ENCODE data around the gene HS3ST4.

HS3ST4 gene

GRCh38 chr16:26120729-26121128 is 429.0 kb downstream of the HS3ST4 start:
- no peak for FAIRE-seq

- no peak for FAIRE-seq
Measured at GRCh38 chr16:26128296-26128695, 436.5 kb downstream of the HS3ST4 start.

GRCh38 chr16:26129997-26130396 is 438.2 kb downstream of the HS3ST4 start:
- no peak for FAIRE-seq

GRCh38 chr16:26133416-26134093 is 441.8 kb downstream of the HS3ST4 start:
- FAIRE-seq: no peak

- FAIRE-seq: no peak
Measured at GRCh38 chr16:26134588-26134987, 442.8 kb downstream of the HS3ST4 start.

- FAIRE-seq: no peak
Measured at GRCh38 chr16:26137956-26138355, 446.2 kb downstream of the HS3ST4 start.

GRCh38 chr16:26139091-26139490 is 447.3 kb downstream of the HS3ST4 start:
- no peak for FAIRE-seq

GRCh38 chr16:26139884-26140283 is 448.1 kb downstream of the HS3ST4 start:
- FAIRE-seq: no peak

GRCh38 chr16:26149364-26150190 is 457.8 kb downstream of the HS3ST4 start:
- FAIRE-seq: no peak

GRCh38 chr16:26155221-26155620 is 463.5 kb downstream of the HS3ST4 start:
- no peak for FAIRE-seq

- no peak for FAIRE-seq
Measured at GRCh38 chr16:26157319-26157718, 465.6 kb downstream of the HS3ST4 start.

- FAIRE-seq: no peak
Measured at GRCh38 chr16:26158142-26158759, 466.5 kb downstream of the HS3ST4 start.

GRCh38 chr16:26161461-26162180 is 469.9 kb downstream of the HS3ST4 start:
- FAIRE-seq: no peak

- FAIRE-seq: no peak
Measured at GRCh38 chr16:26169473-26169872, 477.7 kb downstream of the HS3ST4 start.

GRCh38 chr16:26175944-26176343 is 484.2 kb downstream of the HS3ST4 start:
- no peak for FAIRE-seq

- no peak for FAIRE-seq
Measured at GRCh38 chr16:26177438-26177837, 485.7 kb downstream of the HS3ST4 start.

- no peak for FAIRE-seq
Measured at GRCh38 chr16:26178298-26178697, 486.5 kb downstream of the HS3ST4 start.

GRCh38 chr16:26186091-26186615 is 494.4 kb downstream of the HS3ST4 start:
- no peak for FAIRE-seq

Data from colon (tissue), 2 donors.